GM20000 (cell line): Measurements from ENCODE around the gene MS4A4E.

ENCODE experiments used
- DNase-seq: peaks from one replicate; pipeline ENCODE4 v3.0.0; 2012; ENCODE audit warnings: low spot score
- CTCF ChIP-seq: IDR thresholded peaks from 2 replicates; pipeline ENCODE4 v1.5.1; 2012; ENCODE audit warnings: mild to moderate bottlenecking, control low read depth; ENCODE audit errors: extremely low read depth, missing control alignments

The MS4A4E gene

DNA sequence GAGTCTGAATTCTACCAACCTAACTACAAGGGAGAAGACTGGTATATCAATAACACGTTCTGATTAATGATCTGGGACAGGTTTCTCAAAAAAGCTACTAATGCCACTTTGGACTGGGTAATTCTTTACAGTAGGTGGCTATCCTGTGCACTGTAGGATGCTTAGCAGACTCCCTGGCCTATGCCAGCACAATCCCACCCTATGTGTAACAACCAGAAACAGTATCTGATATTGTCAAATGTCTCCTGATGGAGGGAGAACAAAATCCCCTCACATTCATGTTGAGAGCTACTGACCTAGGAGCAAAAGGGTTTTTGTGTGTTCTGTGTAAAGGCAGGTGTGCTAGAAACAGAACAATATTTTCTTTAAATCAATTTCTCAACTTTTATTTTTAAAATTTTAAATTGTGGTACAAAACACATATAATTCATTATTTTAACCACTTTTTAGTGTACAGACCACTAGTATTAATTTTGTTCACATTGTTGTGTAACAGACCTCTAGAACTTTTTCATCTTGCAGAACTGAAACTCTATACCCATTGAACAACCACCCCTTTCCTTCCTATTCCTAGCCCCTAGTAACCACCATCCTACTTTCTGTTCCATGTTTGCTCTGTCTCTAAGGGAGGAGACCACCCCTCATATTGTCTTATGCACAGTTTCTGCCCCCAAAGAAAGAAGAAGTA lies 58.0 kb downstream of the MS4A4E start:
- DNase-seq, result no peak
- no peak for TF ChIP-seq CTCF

DNA sequence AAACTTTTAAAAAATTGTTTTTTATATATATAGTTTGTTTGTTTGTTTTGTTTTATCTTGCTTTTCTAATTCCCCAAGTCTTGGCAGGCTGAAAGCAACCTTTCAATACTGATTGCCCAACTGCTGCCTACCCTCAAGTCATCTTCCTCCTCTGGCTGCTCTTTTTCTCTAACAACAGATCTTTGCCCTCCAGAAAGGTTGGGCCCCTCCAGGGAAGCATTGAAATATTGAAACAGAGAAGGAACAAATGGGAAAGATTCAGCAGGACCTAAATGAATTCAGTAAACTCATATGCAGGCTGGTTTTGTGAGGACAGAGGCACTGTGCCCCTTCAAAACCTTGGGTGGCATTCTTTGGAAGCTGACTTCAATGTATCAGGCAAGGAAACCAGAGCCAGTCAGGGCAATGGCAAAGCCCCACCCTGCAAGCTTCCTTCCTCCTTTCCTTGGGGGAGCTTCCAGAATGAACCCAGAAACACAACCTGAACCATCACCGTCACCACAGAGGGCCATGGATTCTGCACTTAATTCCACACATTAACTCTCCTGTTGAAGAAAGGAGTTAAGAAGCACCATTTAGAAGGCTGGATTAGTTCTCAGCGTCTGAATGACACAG lies 59.2 kb downstream of the MS4A4E start:
- DNase-seq, result no peak
- TF ChIP-seq CTCF, result no peak

- DNase-seq, result no peak
- no peak for TF ChIP-seq CTCF
Measured at GRCh38 chr11:60182541-60183330, 60.2 kb downstream of the MS4A4E start, which contains the start of gene MS4A6A. MS4A6A (minus strand) TSS chr11:60183083; CDS start chr11:60181727, 1,356 bp downstream.

- no peak for TF ChIP-seq CTCF
- no peak for DNase-seq
Measured at GRCh38 chr11:60175860-60176275, 67.1 kb downstream of the MS4A4E start.

DNA sequence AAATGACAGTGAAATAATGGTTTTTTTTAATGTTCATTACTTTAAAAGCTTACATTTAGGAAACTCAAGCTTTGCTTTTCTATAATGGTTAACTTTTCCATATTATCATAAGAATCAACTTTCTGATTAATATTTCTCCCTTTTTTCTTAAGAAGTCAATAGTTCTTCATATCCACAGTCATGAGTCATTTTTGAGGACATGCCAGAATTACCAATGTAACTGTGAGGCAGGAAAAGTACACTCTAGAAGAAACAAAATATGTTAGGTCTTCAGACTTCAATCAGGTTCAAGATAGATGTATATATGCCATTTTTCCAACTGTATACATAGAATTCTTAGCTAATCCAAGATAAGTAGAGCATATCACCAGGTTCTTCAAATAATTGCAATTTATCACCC lies 70.9 kb downstream of the MS4A4E start:
- no peak for DNase-seq
- no peak for TF ChIP-seq CTCF

DNA sequence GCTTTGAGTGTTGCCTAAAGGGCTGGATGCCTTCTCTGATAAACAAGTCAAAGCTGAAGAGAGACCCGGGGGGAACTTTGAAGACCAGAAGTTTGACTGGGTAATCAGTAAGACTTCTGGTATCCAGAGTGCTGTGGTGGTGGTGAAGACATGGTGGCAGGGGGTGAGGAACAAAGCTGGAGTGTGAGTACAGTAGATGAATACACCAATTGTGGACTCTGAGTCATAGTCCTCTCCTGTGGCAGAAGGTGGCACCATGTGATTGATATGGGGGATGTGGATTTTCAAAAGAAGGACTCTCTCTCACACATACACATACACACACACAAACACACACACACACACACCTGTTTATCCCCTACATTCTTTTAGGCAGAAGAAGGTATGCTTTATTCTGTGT lies 72.4 kb downstream of the MS4A4E start:
- DNase-seq, result no peak
- TF ChIP-seq CTCF, result no peak
